OCI-LY7 (cell line): ENCODE results near the gene FTO.

Source experiments
- CTCF ChIP-seq: fragments of 200-600 bp; sonication (generic); conservative IDR thresholded peaks from 2 replicates; pipeline ENCODE4 v1.5.1; 2014; ENCODE audit warnings: mild to moderate bottlenecking, antibody characterized with exemption, low read length, moderate library complexity, mixed read lengths
- EZH2phosphoT487 ChIP-seq: fragments of 200-600 bp; sonication (generic); IDR thresholded peaks from 2 replicates; pipeline ENCODE4 v1.6.1; 2018; ENCODE audit warnings: low read depth, borderline replicate concordance, mild to moderate bottlenecking, mixed run types, antibody characterized with exemption, low read length, moderate library complexity, mixed read lengths

GRCh38 chr16:53692146-53692545, 11.8 kb upstream of the FTO start:
- no peak for TF ChIP-seq CTCF
- no peak for TF ChIP-seq EZH2phosphoT487
